BE2C (cell line): ENCODE data around the gene TIE1.

Source experiments
- DNase-seq: peaks from one replicate; pipeline ENCODE4 v3.0.0-alpha.2; 2020
- H3K27me3 ChIP-seq: fragments of 250-450 bp; sonication (Bioruptor Pico); 2 replicates; pipeline ENCODE4 v1.5.1; 2020; ENCODE audit warnings: mild to moderate bottlenecking
- H3K36me3 ChIP-seq: fragments of 250-450 bp; sonication (Bioruptor Pico); 2 replicates; pipeline ENCODE4 v1.5.1; 2020; ENCODE audit warnings: mild to moderate bottlenecking
- H3K4me1 ChIP-seq: fragments of 250-450 bp; sonication (Bioruptor Pico); 2 replicates; pipeline ENCODE4 v1.5.1; 2020
- H3K4me3 ChIP-seq: 2 replicates; pipeline ENCODE4 v1.5.1; 2011; ENCODE audit warnings: low read depth, low read length
- H3K9me3 ChIP-seq: fragments of 250-450 bp; sonication (Bioruptor Pico); 2 replicates; pipeline ENCODE4 v1.5.1; 2020
- TF ChIP-seq, protein P1 (sequence below): IDR thresholded peaks from 2 replicates; pipeline ENCODE4 v1.5.1; 2012; ENCODE audit warnings: mild to moderate bottlenecking, low read depth, low read length

The TIE1 gene

DNA sequence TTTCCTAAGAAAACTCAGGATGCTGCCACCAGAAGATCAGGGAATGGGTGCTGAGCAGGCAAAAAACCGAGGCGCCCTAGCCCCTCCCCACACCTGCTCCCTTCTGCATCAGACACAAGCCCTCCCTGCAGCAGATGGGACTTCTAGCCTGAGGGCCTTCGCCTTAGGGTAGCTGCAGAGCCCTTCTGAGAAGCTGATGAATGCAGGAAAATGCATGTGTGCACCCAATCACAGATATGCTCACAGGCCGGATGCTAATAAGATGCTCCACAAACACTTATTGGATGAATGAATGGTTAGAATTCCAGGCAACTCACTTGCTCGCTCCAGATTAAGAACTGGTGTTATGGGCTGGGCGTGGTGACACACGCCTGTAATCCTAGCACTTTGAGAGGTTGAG, 8.6 kb upstream of the TIE1 start:
- H3K36me3 ChIP-seq: no peaks in the 10 kb centered on the region
- TF ChIP-seq, protein P1, sequence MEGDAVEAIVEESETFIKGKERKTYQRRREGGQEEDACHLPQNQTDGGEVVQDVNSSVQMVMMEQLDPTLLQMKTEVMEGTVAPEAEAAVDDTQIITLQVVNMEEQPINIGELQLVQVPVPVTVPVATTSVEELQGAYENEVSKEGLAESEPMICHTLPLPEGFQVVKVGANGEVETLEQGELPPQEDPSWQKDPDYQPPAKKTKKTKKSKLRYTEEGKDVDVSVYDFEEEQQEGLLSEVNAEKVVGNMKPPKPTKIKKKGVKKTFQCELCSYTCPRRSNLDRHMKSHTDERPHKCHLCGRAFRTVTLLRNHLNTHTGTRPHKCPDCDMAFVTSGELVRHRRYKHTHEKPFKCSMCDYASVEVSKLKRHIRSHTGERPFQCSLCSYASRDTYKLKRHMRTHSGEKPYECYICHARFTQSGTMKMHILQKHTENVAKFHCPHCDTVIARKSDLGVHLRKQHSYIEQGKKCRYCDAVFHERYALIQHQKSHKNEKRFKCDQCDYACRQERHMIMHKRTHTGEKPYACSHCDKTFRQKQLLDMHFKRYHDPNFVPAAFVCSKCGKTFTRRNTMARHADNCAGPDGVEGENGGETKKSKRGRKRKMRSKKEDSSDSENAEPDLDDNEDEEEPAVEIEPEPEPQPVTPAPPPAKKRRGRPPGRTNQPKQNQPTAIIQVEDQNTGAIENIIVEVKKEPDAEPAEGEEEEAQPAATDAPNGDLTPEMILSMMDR: no peak
- H3K9me3 ChIP-seq: no peaks in the 10 kb centered on the region
- no peaks in the 10 kb centered on the region for H3K27me3 ChIP-seq
- DNase-seq: no peak
- no peak overlapping the region for H3K4me3 ChIP-seq
- no peaks in the 10 kb centered on the region for H3K4me1 ChIP-seq

DNA sequence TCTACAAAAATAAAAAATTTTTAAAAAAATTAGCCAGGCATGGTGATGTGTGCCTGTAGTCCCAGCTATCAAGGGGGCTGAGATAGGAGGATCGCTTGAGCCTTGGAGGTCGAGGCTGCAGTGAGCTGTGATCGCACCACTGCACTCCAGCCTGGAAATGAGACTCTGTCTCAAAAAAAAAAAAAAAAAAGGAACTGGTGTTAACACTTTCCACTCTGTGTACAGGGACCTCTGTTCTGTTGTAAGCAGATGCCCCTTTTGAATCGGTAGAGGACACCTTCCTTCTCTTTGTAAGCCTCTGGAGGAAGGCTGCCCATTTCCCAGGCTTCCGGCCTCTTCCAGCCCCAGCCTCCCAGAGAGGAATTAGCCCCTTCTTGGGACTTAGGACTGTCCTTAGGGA, 8.1 kb upstream of the TIE1 start:
- Histone ChIP-seq H3K36me3 (no peaks in the 10 kb centered on the region), H3K9me3 (no peaks in the 10 kb centered on the region), H3K4me1 (no peaks in the 10 kb centered on the region), H3K4me3 (no peak overlapping the region), H3K27me3 (no peaks in the 10 kb centered on the region)
- DNase-seq: no peak
- TF ChIP-seq, protein P1: no peak

DNA sequence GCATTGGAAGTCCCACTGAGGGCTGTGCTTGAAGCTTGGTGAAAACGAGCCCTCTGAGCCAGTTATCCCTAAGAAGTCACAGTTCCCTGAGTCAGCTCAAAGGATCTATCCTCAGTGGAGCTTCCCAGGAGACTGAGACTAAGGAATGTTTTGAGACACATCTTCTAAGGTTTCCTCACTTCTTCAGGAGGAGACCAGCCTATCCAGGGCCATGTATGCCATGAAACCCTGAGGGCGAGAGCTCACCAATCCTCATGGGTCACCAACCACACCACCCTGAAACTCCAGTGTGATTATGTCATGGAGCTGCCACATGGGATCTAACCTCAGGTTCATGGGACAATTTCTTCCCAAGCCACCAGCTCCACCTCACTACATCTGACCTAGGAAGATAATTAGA, 7.6 kb upstream of the TIE1 start:
- H3K27me3 ChIP-seq: no peaks in the 10 kb centered on the region
- H3K9me3 ChIP-seq: no peaks in the 10 kb centered on the region
- no peak for DNase-seq
- TF ChIP-seq, protein P1: no peak
- no peaks in the 10 kb centered on the region for H3K4me1 ChIP-seq
- H3K36me3 ChIP-seq: no peaks in the 10 kb centered on the region
- no peak overlapping the region for H3K4me3 ChIP-seq

DNA sequence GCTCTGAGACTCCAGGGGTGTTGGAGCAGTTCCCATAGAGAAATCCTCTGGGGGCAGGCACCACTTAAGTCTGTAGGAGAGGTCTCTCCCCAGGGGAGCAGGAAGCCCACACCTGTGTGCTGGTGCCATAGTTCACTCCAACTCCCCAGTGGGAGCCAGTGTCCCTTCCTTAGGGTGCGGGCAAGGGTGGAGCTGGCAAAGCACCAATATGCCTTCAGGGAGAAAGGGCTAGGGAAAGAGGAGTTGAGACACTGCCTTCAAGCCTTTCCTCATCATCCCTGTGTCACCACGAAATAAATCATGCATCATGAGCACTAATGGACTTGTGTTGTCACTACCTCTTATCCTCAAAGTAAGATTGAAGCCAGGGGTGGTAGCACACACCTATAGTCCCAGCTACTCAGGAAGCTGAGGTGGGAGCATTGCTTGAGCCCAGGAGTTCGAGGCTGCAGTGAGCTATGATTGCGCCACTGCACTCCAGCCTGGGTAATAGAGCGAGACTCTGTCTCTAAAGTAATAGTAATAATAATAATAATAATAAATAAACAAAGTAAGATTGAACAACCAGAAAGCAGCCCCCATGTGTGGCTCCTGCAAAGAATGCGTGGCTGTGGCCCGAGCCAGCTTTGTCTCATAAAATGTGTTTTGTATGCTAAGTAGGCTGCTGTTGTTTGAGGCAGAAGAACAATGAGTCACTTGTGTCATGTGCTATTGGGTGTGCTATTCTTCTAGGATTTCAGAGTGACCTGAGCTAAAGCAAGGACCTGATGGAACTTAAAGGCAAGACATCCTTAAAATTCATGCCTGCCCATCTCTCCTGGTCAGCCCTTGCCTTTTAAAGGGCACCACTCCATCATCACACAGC, 6.7 kb upstream of the TIE1 start:
- Histone ChIP-seq H3K9me3 (no peaks in the 10 kb centered on the region), H3K27me3 (no peaks in the 10 kb centered on the region), H3K4me1 (no peaks in the 10 kb centered on the region), H3K4me3 (no peak overlapping the region), H3K36me3 (no peaks in the 10 kb centered on the region)
- DNase-seq: no peak
- TF ChIP-seq, protein P1: no peak

DNA sequence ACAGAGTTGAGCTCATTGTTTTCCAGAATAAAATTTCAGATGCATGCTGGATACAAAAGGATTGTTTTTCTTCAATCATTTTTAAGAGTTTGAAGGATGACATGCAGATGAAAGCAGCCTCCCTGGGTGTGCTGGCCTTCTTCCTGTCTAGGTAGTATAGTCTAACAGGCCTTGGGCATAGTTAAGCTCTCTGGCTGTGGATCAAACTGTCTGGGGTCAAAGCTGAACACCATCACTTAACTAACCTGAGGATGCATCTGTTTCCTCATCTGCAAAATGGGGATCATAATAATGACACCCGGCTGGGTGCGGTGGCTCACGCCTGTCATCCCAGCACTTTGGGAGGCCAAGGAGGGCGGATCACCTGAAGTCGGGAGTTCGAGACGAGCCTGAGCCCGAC, 6.0 kb upstream of the TIE1 start:
- DNase-seq: no peak
- H3K27me3 ChIP-seq: no peaks in the 10 kb centered on the region
- TF ChIP-seq, protein P1: no peak
- H3K4me3 ChIP-seq: no peak overlapping the region
- no peaks in the 10 kb centered on the region for H3K4me1 ChIP-seq
- H3K9me3 ChIP-seq: no peaks in the 10 kb centered on the region
- H3K36me3 ChIP-seq: no peaks in the 10 kb centered on the region

DNA sequence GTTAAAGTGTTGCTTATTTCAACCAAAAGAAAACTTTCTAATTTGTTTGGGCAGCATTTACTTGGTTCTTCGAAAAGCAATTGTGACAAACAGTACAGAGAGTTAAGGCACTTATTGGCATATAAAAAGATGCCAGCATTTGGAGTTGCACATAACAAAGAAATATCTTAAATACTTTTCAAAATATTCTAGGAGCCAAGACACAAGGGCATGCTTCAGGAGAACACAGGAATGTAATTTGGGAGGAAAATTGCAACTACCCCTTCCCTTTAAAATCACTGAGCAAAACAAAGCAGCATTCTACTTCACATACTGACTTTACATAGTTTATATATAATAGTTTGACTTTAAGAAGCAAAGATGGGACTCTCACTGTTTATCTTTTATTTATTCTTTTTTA, 4.6 kb upstream of the TIE1 start:
- H3K4me1 ChIP-seq: no peaks in the 10 kb centered on the region
- H3K4me3 ChIP-seq: no peak overlapping the region
- H3K36me3 ChIP-seq: no peaks in the 10 kb centered on the region
- H3K27me3 ChIP-seq: no peaks in the 10 kb centered on the region
- TF ChIP-seq, protein P1: no peak
- no peaks in the 10 kb centered on the region for H3K9me3 ChIP-seq
- no peak for DNase-seq
